CD14-positive monocyte (primary cell): ENCODE data around the gene GRK2. TPM values are rescaled to one million over a fixed set of nuclear protein-coding genes. Genes with fewer than 3 reads are reported as not detected.
A peak's percentile ranks its signal among the peaks of the same experiment; 100 is the strongest.

Experiments used
- DNase-seq, 3 donors: peaks; one replicate each; pipeline ENCODE4 v3.0.0-alpha.2; 2011 to 2022
- H2AFZ ChIP-seq: 2 replicates; pipeline ENCODE4 v1.6.0; 2012; ENCODE audit warnings: mild to moderate bottlenecking, low read depth, low read length, inconsistent platforms; ENCODE audit not compliant: insufficient read depth, poor library complexity, severe bottlenecking
- H3K27ac ChIP-seq, 2 donors: 1 replicate in 1 of 2; 2 replicates in 1 of 2; pipeline ENCODE4 v1.5.1; 2012 to 2013; ENCODE audit warnings: low read length in 2 of 2, control low read depth in 1 of 2, inconsistent platforms in 1 of 2, low read depth in 1 of 2, mild to moderate bottlenecking in 1 of 2
- H3K27me3 ChIP-seq, 2 donors: one replicate each; pipeline versions ENCODE4 v1.6.0 to v1.6.1; 2011 to 2013; ENCODE audit warnings: low read length in 2 of 2; ENCODE audit not compliant: control insufficient read depth in 2 of 2, insufficient read depth in 2 of 2
- H3K36me3 ChIP-seq, 2 donors: replicated peaks in 1 of 2; 1 replicate in 1 of 2; 2 replicates in 1 of 2; pipeline versions ENCODE4 v1.5.1 to v1.6.1; 2012 to 2013; ENCODE audit warnings: low read length in 2 of 2, control low read depth in 1 of 2, inconsistent platforms in 1 of 2, mild to moderate bottlenecking in 1 of 2; ENCODE audit not compliant: insufficient read depth in 2 of 2, control insufficient read depth in 1 of 2
- H3K4me1 ChIP-seq, 2 donors: 1 replicate in 1 of 2; 2 replicates in 1 of 2; pipeline versions ENCODE4 v1.5.1 to v1.6.1; 2012 to 2013; ENCODE audit warnings: low read length in 2 of 2, control low read depth in 1 of 2, inconsistent platforms in 1 of 2, mild to moderate bottlenecking in 1 of 2, moderate library complexity in 1 of 2; ENCODE audit not compliant: insufficient read depth in 2 of 2, control insufficient read depth in 1 of 2
- H3K4me2 ChIP-seq: replicated peaks from 2 replicates; pipeline ENCODE3; 2012; ENCODE audit warnings: low read length, moderate library complexity, mild to moderate bottlenecking; ENCODE audit not compliant: poor library complexity, severe bottlenecking; ENCODE audit errors: extremely low read depth
- H3K4me3 ChIP-seq, 3 experiments: fragments of 200-600 bp in 1 of 3; sonication (generic) in 1 of 3; replicated peaks in 1 of 3; 1 replicate in 2 of 3; 2 replicates in 1 of 3; pipeline ENCODE4 v1.5.1; 2011 to 2013; ENCODE audit warnings: low read length in 3 of 3, mild to moderate bottlenecking in 3 of 3, control low read depth in 2 of 3, low read depth in 2 of 3, inconsistent platforms in 1 of 3, moderate library complexity in 1 of 3
- H3K79me2 ChIP-seq: 2 replicates; pipeline ENCODE4 v1.6.0; 2012; ENCODE audit warnings: mild to moderate bottlenecking, control low read depth, inconsistent platforms, low read length, moderate library complexity; ENCODE audit not compliant: insufficient read depth
- H3K9ac ChIP-seq: 2 replicates; pipeline ENCODE4 v1.6.0; 2017; ENCODE audit warnings: low read length, mild to moderate bottlenecking; ENCODE audit not compliant: insufficient read depth, poor library complexity, severe bottlenecking
- H3K9me3 ChIP-seq, 2 donors: replicated peaks in 1 of 2; 1 replicate in 1 of 2; 2 replicates in 1 of 2; pipeline versions ENCODE4 v1.5.1 to v1.6.1; 2012 to 2013; ENCODE audit warnings: low read length in 2 of 2, control low read depth in 1 of 2; ENCODE audit not compliant: control insufficient read depth in 1 of 2, insufficient read depth in 1 of 2
- H4K20me1 ChIP-seq: 2 replicates; pipeline ENCODE4 v1.6.0; 2012; ENCODE audit warnings: mild to moderate bottlenecking, low read length, control low read depth, moderate library complexity; ENCODE audit not compliant: insufficient read depth
- H3K27ac Mint-ChIP-seq, 7 donors: one replicate each; pipeline ENCODE4 v1.8.0; 2020; ENCODE audit warnings: mild to moderate bottlenecking in 7 of 7, mixed read lengths in 7 of 7, moderate library complexity in 6 of 7, inconsistent platforms in 2 of 7
- H3K27me3 Mint-ChIP-seq, 3 donors: one replicate each; pipeline ENCODE4 v1.8.0; 2021 to 2022; ENCODE audit warnings: low read depth in 3 of 3, mild to moderate bottlenecking in 3 of 3, mixed read lengths in 3 of 3, moderate library complexity in 3 of 3, inconsistent platforms in 1 of 3
- H3K36me3 Mint-ChIP-seq, 2 donors: one replicate each; pipeline ENCODE4 v1.8.0; 2020; ENCODE audit warnings: mixed read lengths in 2 of 2, inconsistent platforms in 1 of 2, mild to moderate bottlenecking in 1 of 2
- H3K4me1 Mint-ChIP-seq: one replicate; pipeline ENCODE4 v1.8.0; 2020; ENCODE audit warnings: mild to moderate bottlenecking, mixed read lengths
- H3K4me3 Mint-ChIP-seq, 2 donors: one replicate each; pipeline ENCODE4 v1.8.0; 2020; ENCODE audit warnings: mild to moderate bottlenecking in 2 of 2, mixed read lengths in 2 of 2, moderate library complexity in 1 of 2
- H3K9me3 Mint-ChIP-seq, 7 donors: one replicate each; pipeline ENCODE4 v1.8.0; 2020 to 2022; ENCODE audit warnings: mixed read lengths in 7 of 7, mild to moderate bottlenecking in 6 of 7, moderate library complexity in 6 of 7, inconsistent platforms in 2 of 7
- WGBS: methylation state at CpG from one replicate; pipeline ENCODE4 v1.1.5; 2013; ENCODE audit warnings: missing lambda C conversion rate; ENCODE audit not compliant: insufficient coverage; 5-methylcytosine and 5-hydroxymethylcytosine counted together
- intact Hi-C, 2 donors: fragments of 100-400 bp; cut with micrococcal nuclease; formaldehyde crosslinking; loops; one replicate each; pipeline versions ENCODE4 v1.15.0 to v1.15.1; 2023
- polyA plus RNA-seq, 3 donors: library from polyadenylated mRNA; depleted of rRNA in 1 of 3; unstranded in 2 of 3; stranded (reverse) in 1 of 3; fragments of 300-500 nt in 2 of 3; fragments of >200 nt in 1 of 3; fragmentation: Illumina TruSeq in 2 of 3; gene quantifications; 1 replicate in 2 of 3; 2 replicates in 1 of 3; pipeline ENCODE4 v1.2.3, GENCODE V29; 2012 to 2021
- TF ChIP-seq, protein P1 (sequence below): fragments of 200-600 bp; IDR thresholded peaks from one replicate; pipeline ENCODE4 v1.8.0; 2022; ENCODE audit warnings: antibody characterized with exemption, mild to moderate bottlenecking

Gene GRK2
- polyA plus RNA-seq, 3 donors = 34.9 to 777 (median 43.0) TPM

DNA sequence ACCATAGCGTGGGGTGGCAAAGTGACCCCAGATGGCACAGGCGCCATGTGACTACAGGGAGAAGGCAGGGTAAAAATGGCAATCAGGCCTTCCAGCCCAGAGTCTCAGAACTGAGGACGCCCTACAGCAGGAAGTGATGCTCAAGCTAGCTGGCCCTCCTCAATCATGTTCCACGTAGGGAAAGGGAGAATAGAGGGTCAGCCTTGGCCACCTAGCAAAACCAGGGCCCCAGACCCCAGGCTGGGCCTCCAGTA, 21.9 kb downstream of the GRK2 start:
- Mint-ChIP-seq H3K4me1 (peaks cover 82% of the 10 kb centered on the region), H3K4me3 (peak overlapping the region; percentile 80 to 91)
- intact Hi-C loops = no loop called here

DNA sequence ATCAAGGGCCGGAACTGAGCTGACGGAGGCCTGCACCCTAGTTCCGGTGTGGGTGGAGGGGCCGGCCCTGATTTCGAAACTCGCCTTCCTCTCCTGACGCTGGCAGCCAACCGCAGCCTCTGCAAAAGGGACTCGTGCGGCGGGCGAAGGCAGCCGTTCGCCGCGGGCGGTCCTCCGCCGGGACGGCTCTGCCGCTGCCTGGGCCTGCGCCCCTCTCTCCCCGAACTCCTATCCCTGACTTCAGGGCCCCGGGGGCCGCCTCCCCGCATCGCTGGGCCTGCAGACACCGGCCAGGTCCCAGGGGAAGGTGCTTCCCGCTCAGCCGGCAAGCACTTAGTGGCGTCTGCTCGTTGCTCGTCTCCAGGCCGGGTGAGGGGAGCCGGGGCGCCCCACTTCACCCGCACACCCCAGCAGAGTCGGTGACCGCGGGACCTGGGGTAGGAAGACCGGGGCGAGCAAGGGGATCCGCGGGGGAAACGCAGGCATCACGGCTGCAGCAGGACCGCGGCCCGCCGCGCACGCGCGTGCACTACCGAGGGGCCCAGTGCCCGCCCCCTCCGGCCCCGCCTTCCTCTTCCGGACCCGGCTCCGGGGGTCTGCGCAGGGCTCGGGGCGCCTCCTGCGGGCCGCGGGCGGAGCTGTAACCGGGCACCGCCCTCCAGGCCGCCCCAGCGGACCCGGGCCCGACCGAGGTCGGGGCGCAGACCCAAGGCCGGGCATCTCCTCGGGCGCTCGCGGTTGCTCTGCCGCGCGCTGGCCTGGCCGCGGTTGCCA, 22.4 kb downstream of the GRK2 start:
- H3K4me1 ChIP-seq = peaks cover 87 to 94% of the 10 kb centered on the region in 2 donors
- Mint-ChIP-seq H3K4me1 (peaks cover 80% of the 10 kb centered on the region), H3K27ac (peak overlapping the region; percentile 98 to 100 (median 99)), H3K27me3 (peaks cover 0 to 6% (median 5%) of the 10 kb centered on the region in 3 donors), H3K36me3 (peaks cover 60 to 81% of the 10 kb centered on the region in 2 donors), H3K9me3 (no peaks in the 10 kb centered on the region), H3K4me3 (peak overlapping the region; percentile 80 to 91)
- peaks cover 87% of the 10 kb centered on the region for H3K79me2 ChIP-seq
- H3K9ac ChIP-seq = peak overlapping the region; percentile 93
- H3K4me2 ChIP-seq = peak overlapping the region; percentile 80
- intact Hi-C loops = no loop called here
- no peaks in the 10 kb centered on the region for H3K27me3 ChIP-seq
- peaks cover 62 to 68% of the 10 kb centered on the region in 2 donors for H3K36me3 ChIP-seq
- peaks cover 48% of the 10 kb centered on the region for H4K20me1 ChIP-seq
- H3K9me3 ChIP-seq = no peaks in the 10 kb centered on the region
- under 1% methylated on average over 85 of the region's 87 CpGs for WGBS
- TF ChIP-seq, protein P1, sequence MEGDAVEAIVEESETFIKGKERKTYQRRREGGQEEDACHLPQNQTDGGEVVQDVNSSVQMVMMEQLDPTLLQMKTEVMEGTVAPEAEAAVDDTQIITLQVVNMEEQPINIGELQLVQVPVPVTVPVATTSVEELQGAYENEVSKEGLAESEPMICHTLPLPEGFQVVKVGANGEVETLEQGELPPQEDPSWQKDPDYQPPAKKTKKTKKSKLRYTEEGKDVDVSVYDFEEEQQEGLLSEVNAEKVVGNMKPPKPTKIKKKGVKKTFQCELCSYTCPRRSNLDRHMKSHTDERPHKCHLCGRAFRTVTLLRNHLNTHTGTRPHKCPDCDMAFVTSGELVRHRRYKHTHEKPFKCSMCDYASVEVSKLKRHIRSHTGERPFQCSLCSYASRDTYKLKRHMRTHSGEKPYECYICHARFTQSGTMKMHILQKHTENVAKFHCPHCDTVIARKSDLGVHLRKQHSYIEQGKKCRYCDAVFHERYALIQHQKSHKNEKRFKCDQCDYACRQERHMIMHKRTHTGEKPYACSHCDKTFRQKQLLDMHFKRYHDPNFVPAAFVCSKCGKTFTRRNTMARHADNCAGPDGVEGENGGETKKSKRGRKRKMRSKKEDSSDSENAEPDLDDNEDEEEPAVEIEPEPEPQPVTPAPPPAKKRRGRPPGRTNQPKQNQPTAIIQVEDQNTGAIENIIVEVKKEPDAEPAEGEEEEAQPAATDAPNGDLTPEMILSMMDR = peak; percentile 49
- DNase-seq = peak; percentile 96 to 97 (median 97)
- peak overlapping the region; percentile 73 to 84 (median 83) for H3K4me3 ChIP-seq
- H3K27ac ChIP-seq = peak overlapping the region; percentile 92 to 99
- peak overlapping the region; percentile 57 for H2AFZ ChIP-seq

More for the DNA sequence above, 21.9 kb downstream of the GRK2 start:
- Histone ChIP-seq H3K27me3 (no peaks in the 10 kb centered on the region), H3K9me3 (no peaks in the 10 kb centered on the region), H4K20me1 (peaks cover 42% of the 10 kb centered on the region), H3K4me3 (peak overlapping the region in 2 of 3 experiments; percentile 9 to 83), H3K79me2 (peaks cover 87% of the 10 kb centered on the region), H3K9ac (peak overlapping the region; percentile 93), H3K27ac (peak overlapping the region; percentile 92 to 99), H3K36me3 (peaks cover 60 to 68% of the 10 kb centered on the region in 2 donors), H3K4me1 (peaks cover 87 to 95% of the 10 kb centered on the region in 2 donors), H3K4me2 (peak overlapping the region; percentile 80), H2AFZ (no peak overlapping the region)
- H3K27me3 Mint-ChIP-seq = peaks cover 0 to 6% (median 6%) of the 10 kb centered on the region in 3 donors
- DNase-seq = no peak
- TF ChIP-seq, protein P1 = no peak
- H3K36me3 Mint-ChIP-seq = peaks cover 60 to 81% of the 10 kb centered on the region in 2 donors
- WGBS = 0% methylated on average over 3 of the region's 4 CpGs
- H3K27ac Mint-ChIP-seq = peak overlapping the region; percentile 98 to 100 (median 99)
- no peaks in the 10 kb centered on the region for H3K9me3 Mint-ChIP-seq
